H9 (cell line): Measurements from ENCODE around the gene CDH13. TPM values are rescaled to one million over a fixed set of nuclear protein-coding genes. Genes with fewer than 3 reads are reported as not detected.

Experiments used
- DNase-seq: peaks from one replicate; pipeline ENCODE4 v3.0.0-alpha.2; 2017
- H2AFZ ChIP-seq: one replicate; pipeline ENCODE4 v1.6.1; 2013; ENCODE audit warnings: mild to moderate bottlenecking, low read length, control low read depth, moderate library complexity
- H2AK5ac ChIP-seq: 2 replicates; pipeline ENCODE4 v1.6.1; 2013; ENCODE audit warnings: low read length, control low read depth, mixed read lengths; ENCODE audit not compliant: insufficient read length
- H2BK120ac ChIP-seq: one replicate; pipeline ENCODE4 v1.6.1; 2013; ENCODE audit warnings: low read depth, mild to moderate bottlenecking, low read length, control low read depth, inconsistent platforms; ENCODE audit not compliant: poor library complexity, severe bottlenecking
- H2BK12ac ChIP-seq: 2 replicates; pipeline ENCODE4 v1.6.1; 2013; ENCODE audit warnings: low read length, control low read depth, mixed read lengths, low read depth; ENCODE audit not compliant: insufficient read length
- H2BK15ac ChIP-seq: 2 replicates; pipeline ENCODE4 v1.6.1; 2013; ENCODE audit warnings: low read depth, low read length, control low read depth
- H2BK20ac ChIP-seq: one replicate; pipeline ENCODE4 v1.6.1; 2013; ENCODE audit warnings: low read depth, mild to moderate bottlenecking, low read length, control low read depth, inconsistent platforms; ENCODE audit not compliant: poor library complexity, severe bottlenecking
- H2BK5ac ChIP-seq: 2 replicates; pipeline ENCODE4 v1.6.1; 2013; ENCODE audit warnings: low read length, control low read depth, mixed read lengths; ENCODE audit not compliant: insufficient read length
- H3K14ac ChIP-seq: 2 replicates; pipeline ENCODE4 v1.6.1; 2013; ENCODE audit warnings: low read length, control low read depth; ENCODE audit not compliant: insufficient read depth
- H3K18ac ChIP-seq: 2 replicates; pipeline ENCODE4 v1.6.1; 2013; ENCODE audit warnings: low read depth, mild to moderate bottlenecking, mixed read lengths, low read length, control low read depth; ENCODE audit not compliant: insufficient read length
- H3K23ac ChIP-seq: 2 replicates; pipeline ENCODE4 v1.6.1; 2013; ENCODE audit warnings: low read length, control low read depth, mixed read lengths, low read depth; ENCODE audit not compliant: insufficient read length
- H3K23me2 ChIP-seq: 2 replicates; pipeline ENCODE4 v1.6.1; 2013; ENCODE audit warnings: low read depth, mild to moderate bottlenecking, mixed read lengths, low read length, control low read depth; ENCODE audit not compliant: insufficient read length, poor library complexity, severe bottlenecking
- H3K27ac ChIP-seq: 2 replicates; pipeline ENCODE4 v1.5.1; 2013; ENCODE audit warnings: low read length, control low read depth, mixed read lengths, low read depth; ENCODE audit not compliant: insufficient read length
- H3K27me3 ChIP-seq: 2 replicates; pipeline ENCODE4 v1.6.1; 2013; ENCODE audit warnings: low read length, control low read depth, inconsistent platforms; ENCODE audit not compliant: insufficient read depth
- H3K4ac ChIP-seq: 2 replicates; pipeline ENCODE4 v1.6.1; 2013; ENCODE audit warnings: low read depth, mild to moderate bottlenecking, control low read depth, inconsistent platforms, low read length, moderate library complexity
- H3K4me1 ChIP-seq: 2 replicates; pipeline ENCODE4 v1.6.1; 2013; ENCODE audit warnings: low read length, control low read depth, inconsistent platforms; ENCODE audit not compliant: insufficient read depth
- H3K4me2 ChIP-seq: 2 replicates; pipeline ENCODE4 v1.6.1; 2013; ENCODE audit warnings: low read length, control low read depth, mixed read lengths; ENCODE audit not compliant: insufficient read length, insufficient read depth
- H3K56ac ChIP-seq: 2 replicates; pipeline ENCODE4 v1.6.1; 2013; ENCODE audit warnings: low read depth, mild to moderate bottlenecking, mixed read lengths, low read length, control low read depth; ENCODE audit not compliant: insufficient read length
- H3K79me1 ChIP-seq: 2 replicates; pipeline ENCODE4 v1.6.1; 2013; ENCODE audit warnings: low read depth, mild to moderate bottlenecking, moderate library complexity, low read length, control low read depth, inconsistent platforms; ENCODE audit not compliant: insufficient read depth, poor library complexity, severe bottlenecking
- H3K79me2 ChIP-seq: 2 replicates; pipeline ENCODE4 v1.6.1; 2013; ENCODE audit warnings: low read length, control low read depth, inconsistent platforms; ENCODE audit not compliant: insufficient read depth
- H3K9ac ChIP-seq: 2 replicates; pipeline ENCODE4 v1.6.1; 2013; ENCODE audit warnings: low read length, control low read depth, mixed read lengths; ENCODE audit not compliant: insufficient read length; ENCODE audit errors: extremely low read depth
- H3K9me3 ChIP-seq: one replicate; pipeline ENCODE4 v1.6.1; 2013; ENCODE audit warnings: low read depth, low read length, inconsistent platforms; ENCODE audit not compliant: control insufficient read depth
- H3T11ph ChIP-seq: one replicate; pipeline ENCODE4 v1.6.1; 2013; ENCODE audit warnings: mild to moderate bottlenecking, low read length, control low read depth, inconsistent platforms
- H4K20me1 ChIP-seq: one replicate; pipeline ENCODE4 v1.6.1; 2013; ENCODE audit not compliant: control insufficient read depth, insufficient read length, insufficient read depth
- H4K5ac ChIP-seq: 2 replicates; pipeline ENCODE4 v1.6.1; 2013; ENCODE audit warnings: low read depth, mild to moderate bottlenecking, mixed read lengths, low read length, control low read depth; ENCODE audit not compliant: insufficient read length
- H4K8ac ChIP-seq: replicated peaks from 2 replicates; pipeline ENCODE4 v1.6.1; 2013; ENCODE audit warnings: low read length, control low read depth, mixed read lengths, low read depth; ENCODE audit not compliant: insufficient read length
- H4K91ac ChIP-seq: 2 replicates; pipeline ENCODE4 v1.6.1; 2013; ENCODE audit warnings: low read depth, mild to moderate bottlenecking, moderate library complexity, mixed read lengths, low read length, control low read depth; ENCODE audit not compliant: insufficient read length
- H3K27ac Mint-ChIP-seq, 3 experiments: 2 replicates in 2 of 3; 3 replicates in 1 of 3; pipeline ENCODE4 v1.8.0; 2020 to 2021; ENCODE audit warnings: mixed read lengths in 3 of 3, mild to moderate bottlenecking in 1 of 3, moderate library complexity in 1 of 3
- H3K27me3 Mint-ChIP-seq: 2 replicates; pipeline ENCODE4 v1.8.0; 2021; ENCODE audit warnings: low read depth, mild to moderate bottlenecking, moderate library complexity, mixed read lengths
- H3K36me3 Mint-ChIP-seq, 3 experiments: 2 replicates in 2 of 3; 3 replicates in 1 of 3; pipeline ENCODE4 v1.8.0; 2020 to 2021; ENCODE audit warnings: low read depth in 3 of 3, mixed read lengths in 3 of 3; ENCODE audit not compliant: insufficient read depth in 1 of 3
- H3K4me1 Mint-ChIP-seq, 2 experiments: 2 replicates each; pipeline ENCODE4 v1.8.0; 2020; ENCODE audit warnings: mixed read lengths in 2 of 2
- H3K4me3 Mint-ChIP-seq, 2 experiments: 2 replicates in 1 of 2; 3 replicates in 1 of 2; pipeline ENCODE4 v1.8.0; 2020 to 2021; ENCODE audit warnings: mild to moderate bottlenecking in 2 of 2, mixed read lengths in 2 of 2, moderate library complexity in 1 of 2
- H3K9me3 Mint-ChIP-seq, 2 experiments: 2 replicates in 1 of 2; 3 replicates in 1 of 2; pipeline ENCODE4 v1.8.0; 2020; ENCODE audit warnings: mild to moderate bottlenecking in 2 of 2, mixed read lengths in 2 of 2, moderate library complexity in 1 of 2
- whole genome bisulfite sequencing: extraction: QIAGEN DNeasy Blood & Tissue Kit; methylation state at CpG from one replicate; pipeline ENCODE4 v1.1.7; 2013; ENCODE audit warnings: missing lambda C conversion rate, low lambda C conversion rate, mixed read lengths; ENCODE audit not compliant: insufficient read length; ENCODE audit errors: extremely low coverage; 5-methylcytosine and 5-hydroxymethylcytosine counted together
- total RNA-seq: library from RNA; stranded (reverse); gene quantifications from 2 replicates; pipeline ENCODE4 v1.2.1, GENCODE V29; 2021
- TF ChIP-seq, protein P1 (sequence below): fragments of 200-600 bp; sonication (generic); conservative IDR thresholded peaks from 3 replicates; pipeline ENCODE4 v1.8.0; 2021; ENCODE audit warnings: antibody characterized with exemption, mild to moderate bottlenecking

The CDH13 gene
- total RNA-seq, 1 experiment from 2014 or later: 1.5 TPM

DNA sequence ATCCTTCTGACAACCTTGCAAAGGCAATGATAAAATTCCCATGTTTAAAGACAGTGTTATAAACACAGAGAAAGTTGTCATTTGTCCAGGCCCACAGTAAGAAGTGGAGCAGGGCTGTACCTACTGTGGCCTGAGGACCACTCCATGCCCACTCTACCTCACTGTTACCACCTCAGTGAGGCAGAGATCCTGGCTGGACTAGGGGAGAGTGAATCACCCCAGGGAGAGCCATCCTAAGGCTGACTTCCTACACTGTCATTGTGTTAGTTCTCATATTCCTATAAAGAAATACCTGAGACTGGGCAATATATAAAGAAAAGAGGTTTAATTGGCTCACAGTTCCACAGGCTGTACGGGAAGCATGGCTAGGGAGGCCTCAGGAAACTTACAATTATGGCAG lies 952.3 kb downstream of the CDH13 start:
- Mint-ChIP-seq H3K9me3 (peaks cover 0 to 6% of the 10 kb centered on the region in 2 experiments; a peak in 3 of 5 replicates), H3K27ac (no peak overlapping the region; a peak in 2 of 7 replicates), H3K4me1 (peaks cover 19 to 25% of the 10 kb centered on the region in 2 experiments), H3K36me3 (peaks cover 0 to 1% (median 0%) of the 10 kb centered on the region in 3 experiments; a peak in 1 of 7 replicates), H3K4me3 (no peak overlapping the region), H3K27me3 (peaks cover 2% of the 10 kb centered on the region)
- H3T11ph ChIP-seq: no peak overlapping the region
- no peak overlapping the region for H4K8ac ChIP-seq
- no peak overlapping the region for H2BK20ac ChIP-seq
- no peak overlapping the region for H3K23ac ChIP-seq
- no peak overlapping the region for H2AK5ac ChIP-seq
- H2BK15ac ChIP-seq: no peak overlapping the region
- H2BK12ac ChIP-seq: no peak overlapping the region
- H3K9me3 ChIP-seq: no peaks in the 10 kb centered on the region
- no peak overlapping the region for H4K5ac ChIP-seq
- no peak overlapping the region for H3K56ac ChIP-seq
- H4K20me1 ChIP-seq: no peaks in the 10 kb centered on the region
- H3K27ac ChIP-seq: no peak overlapping the region
- H3K4me1 ChIP-seq: peaks cover 8% of the 10 kb centered on the region; the same call in 1 of the 2 replicates
- H3K4ac ChIP-seq: no peak overlapping the region
- H4K91ac ChIP-seq: no peak overlapping the region
- H2AFZ ChIP-seq: no peak overlapping the region
- no peak overlapping the region for H2BK120ac ChIP-seq
- no peaks in the 10 kb centered on the region for H3K23me2 ChIP-seq
- H3K27me3 ChIP-seq: no peaks in the 10 kb centered on the region
- no peak overlapping the region for H3K4me2 ChIP-seq
- H3K79me2 ChIP-seq: no peaks in the 10 kb centered on the region
- H2BK5ac ChIP-seq: no peak overlapping the region
- H3K14ac ChIP-seq: no peak overlapping the region
- no peak overlapping the region for H3K18ac ChIP-seq
- H3K79me1 ChIP-seq: no peaks in the 10 kb centered on the region
- no CpG with 5 or more reads among the region's 1 CpG for WGBS
- TF ChIP-seq, protein P1, sequence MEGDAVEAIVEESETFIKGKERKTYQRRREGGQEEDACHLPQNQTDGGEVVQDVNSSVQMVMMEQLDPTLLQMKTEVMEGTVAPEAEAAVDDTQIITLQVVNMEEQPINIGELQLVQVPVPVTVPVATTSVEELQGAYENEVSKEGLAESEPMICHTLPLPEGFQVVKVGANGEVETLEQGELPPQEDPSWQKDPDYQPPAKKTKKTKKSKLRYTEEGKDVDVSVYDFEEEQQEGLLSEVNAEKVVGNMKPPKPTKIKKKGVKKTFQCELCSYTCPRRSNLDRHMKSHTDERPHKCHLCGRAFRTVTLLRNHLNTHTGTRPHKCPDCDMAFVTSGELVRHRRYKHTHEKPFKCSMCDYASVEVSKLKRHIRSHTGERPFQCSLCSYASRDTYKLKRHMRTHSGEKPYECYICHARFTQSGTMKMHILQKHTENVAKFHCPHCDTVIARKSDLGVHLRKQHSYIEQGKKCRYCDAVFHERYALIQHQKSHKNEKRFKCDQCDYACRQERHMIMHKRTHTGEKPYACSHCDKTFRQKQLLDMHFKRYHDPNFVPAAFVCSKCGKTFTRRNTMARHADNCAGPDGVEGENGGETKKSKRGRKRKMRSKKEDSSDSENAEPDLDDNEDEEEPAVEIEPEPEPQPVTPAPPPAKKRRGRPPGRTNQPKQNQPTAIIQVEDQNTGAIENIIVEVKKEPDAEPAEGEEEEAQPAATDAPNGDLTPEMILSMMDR: no peak
- no peak overlapping the region for H3K9ac ChIP-seq
- DNase-seq: no peak
